GM19035 (cell line): ENCODE data around the gene TMEM161A.
"Not testable (repeated sequence)": the region's sequence is repeated elsewhere in the genome, so short reads cannot be mapped to it uniquely, and the experiment has no call there.

Experiments
- ATAC-seq: cut with Tn5 transposase; IDR thresholded peaks from one replicate; pipeline ENCODE4 v1.9.1; 2021; ENCODE audit not compliant: unreplicated experiment

The TMEM161A gene

DNA sequence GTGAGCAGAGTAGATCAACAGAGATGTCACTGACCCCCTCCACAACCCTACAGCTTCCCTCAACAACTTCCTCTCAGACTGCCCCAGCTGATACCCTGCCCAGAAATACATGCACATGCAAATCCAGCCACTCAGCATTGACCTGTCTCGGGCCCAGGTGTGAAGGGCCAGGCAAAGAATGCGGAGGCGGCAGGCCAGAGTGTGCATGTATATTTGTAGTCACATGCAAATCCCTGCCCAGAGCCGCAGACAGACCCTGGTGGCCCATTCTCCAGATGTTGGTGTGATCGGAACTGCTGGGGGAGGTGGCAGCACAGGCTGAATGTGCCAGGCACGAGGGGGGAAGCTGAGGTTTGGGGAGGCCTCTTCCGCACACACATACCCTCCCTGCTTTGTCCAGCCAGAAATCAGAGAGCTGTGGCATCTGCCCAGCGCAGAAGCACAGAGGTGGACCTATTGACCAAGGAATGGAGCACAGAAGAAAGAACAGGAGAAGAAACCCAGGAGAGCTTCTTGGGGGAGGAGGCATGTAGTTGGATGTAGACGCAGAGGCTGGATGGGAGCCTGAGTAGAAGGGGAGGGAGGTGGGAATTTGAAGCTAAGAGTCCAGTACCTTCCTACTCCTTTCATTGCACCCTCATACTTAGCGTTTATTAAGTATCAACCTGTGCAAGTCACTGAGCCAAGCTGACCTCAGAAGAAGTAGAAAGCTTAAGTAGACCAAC, 17.4 kb upstream of the TMEM161A start:
- ATAC-seq, result peak; percentile 84

- ATAC-seq, result no peak
These were observed 16.7 kb upstream of the TMEM161A start for GRCh38 chr19:19154768-19155494.

- no peak for ATAC-seq
These were observed 14.5 kb upstream of the TMEM161A start for GRCh38 chr19:19152668-19153384.

GRCh38 chr19:19151418-19151817, 13.1 kb upstream of the TMEM161A start:
- ATAC-seq, result no peak

- no peak for ATAC-seq
These were observed 11.2 kb upstream of the TMEM161A start for GRCh38 chr19:19149435-19149834.

DNA sequence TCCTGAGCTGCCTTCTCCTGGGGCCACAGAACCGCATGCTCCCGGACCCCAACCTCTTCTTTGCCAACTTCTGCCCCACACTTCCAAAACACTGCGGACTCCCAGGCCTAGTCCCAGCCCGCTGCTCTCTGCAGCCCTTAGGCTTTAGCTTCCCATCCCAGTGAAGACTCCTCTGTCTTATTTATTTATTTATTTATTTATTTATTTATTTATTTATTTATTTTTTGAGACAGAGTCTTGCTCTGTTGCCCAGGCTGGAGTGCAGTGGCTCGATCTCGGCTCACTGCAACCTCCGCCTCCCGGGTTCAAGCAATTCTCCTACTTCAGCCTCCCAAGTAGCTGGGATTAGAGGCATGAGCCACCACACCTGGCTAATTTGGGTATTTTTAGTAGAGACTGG, 10.2 kb upstream of the TMEM161A start:
- ATAC-seq, result not testable (repeated sequence)

- ATAC-seq, result no peak
These were observed 9.1 kb upstream of the TMEM161A start for GRCh38 chr19:19147344-19147743.

- no peak for ATAC-seq
These were observed 8.6 kb upstream of the TMEM161A start for GRCh38 chr19:19146865-19147264.

- no peak for ATAC-seq
These were observed 7.7 kb upstream of the TMEM161A start for GRCh38 chr19:19145684-19146608.

DNA sequence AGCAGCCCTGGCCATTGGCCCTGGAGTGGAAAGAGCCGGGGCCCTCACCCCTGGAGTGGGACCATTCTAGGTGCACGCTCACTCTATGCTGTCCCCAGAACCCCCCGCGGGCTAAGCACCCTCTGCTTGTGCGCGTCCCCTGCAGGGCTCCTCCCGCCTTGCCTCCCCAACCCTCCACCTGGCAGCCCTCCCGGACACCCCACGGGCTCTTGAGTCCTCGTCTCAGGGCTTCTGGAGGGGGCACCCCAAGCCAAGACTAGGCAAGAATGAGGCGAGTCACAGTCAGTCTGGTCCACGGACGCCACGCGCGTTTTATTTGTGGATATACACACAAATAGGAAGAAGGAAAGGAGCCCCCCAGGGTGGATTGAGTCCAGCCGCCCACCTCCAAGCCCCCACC, 7.0 kb upstream of the TMEM161A start:
- no peak for ATAC-seq

DNA sequence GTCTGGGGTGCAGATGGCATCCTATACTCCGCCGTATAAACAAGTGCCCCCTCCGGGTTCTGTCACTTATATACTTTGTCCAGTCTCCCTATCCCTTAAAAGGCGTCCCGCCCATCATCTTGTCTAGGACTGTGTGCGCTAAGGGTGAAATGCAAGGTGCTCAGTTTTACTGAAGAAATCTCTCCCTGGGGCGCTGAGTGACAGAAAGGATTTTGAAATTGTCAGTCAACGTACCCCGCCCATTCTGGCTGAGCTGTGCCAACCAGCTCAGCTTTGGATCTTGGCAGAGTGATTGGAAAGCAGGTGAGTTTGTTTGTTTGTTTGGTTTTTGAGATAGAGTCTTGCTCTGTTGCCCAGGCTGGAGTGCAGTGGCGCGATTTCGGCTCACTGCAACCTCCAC, 4.1 kb upstream of the TMEM161A start:
- ATAC-seq, result no peak

- ATAC-seq, result no peak
These were observed 2.2 kb upstream of the TMEM161A start for GRCh38 chr19:19140476-19140875.

DNA sequence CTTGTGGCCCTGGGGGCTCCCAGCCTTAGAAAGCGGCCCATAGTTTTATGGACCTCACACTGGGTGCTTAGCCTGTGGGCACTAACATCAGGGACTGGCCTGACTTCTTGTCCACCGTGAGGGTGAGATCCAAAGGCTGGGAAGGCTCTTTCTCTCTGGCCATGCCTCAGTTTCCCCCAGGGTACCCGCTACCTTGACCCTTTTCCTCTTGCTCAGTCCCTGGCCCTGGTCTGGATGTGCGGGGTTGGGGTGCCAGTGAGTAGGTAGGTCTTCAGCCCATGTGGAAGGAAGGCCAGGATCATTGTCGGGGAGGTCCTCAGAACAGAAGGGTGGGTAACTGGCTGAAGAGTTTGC, 1.6 kb upstream of the TMEM161A start:
- ATAC-seq, result no peak

GRCh38 chr19:19137556-19138108, 646 bp downstream of the TMEM161A start:
- ATAC-seq, result no peak

GRCh38 chr19:19135713-19136112, 2.6 kb downstream of the TMEM161A start:
- ATAC-seq, result not testable (repeated sequence)

GRCh38 chr19:19134687-19135158, 3.6 kb downstream of the TMEM161A start:
- no peak for ATAC-seq

DNA sequence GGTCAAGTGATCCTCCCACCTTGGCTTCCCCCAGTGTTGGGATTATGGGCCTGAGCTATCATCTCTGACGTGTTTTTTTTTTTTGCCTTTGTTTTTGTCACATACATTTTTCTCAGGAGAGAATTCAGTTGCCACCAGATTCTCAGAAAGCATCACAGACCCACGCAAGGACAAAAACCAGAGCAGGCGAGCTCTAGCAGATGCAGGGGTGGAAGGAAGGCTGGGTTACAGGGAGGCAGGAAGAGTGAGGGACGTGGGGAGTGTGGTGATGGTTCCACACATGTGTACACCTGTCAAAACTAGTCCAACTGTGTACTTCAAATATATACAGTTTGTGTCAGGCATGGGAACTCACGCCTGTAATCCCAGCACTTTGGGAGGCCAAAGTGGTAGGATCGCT, 4.3 kb downstream of the TMEM161A start:
- no peak for ATAC-seq

DNA sequence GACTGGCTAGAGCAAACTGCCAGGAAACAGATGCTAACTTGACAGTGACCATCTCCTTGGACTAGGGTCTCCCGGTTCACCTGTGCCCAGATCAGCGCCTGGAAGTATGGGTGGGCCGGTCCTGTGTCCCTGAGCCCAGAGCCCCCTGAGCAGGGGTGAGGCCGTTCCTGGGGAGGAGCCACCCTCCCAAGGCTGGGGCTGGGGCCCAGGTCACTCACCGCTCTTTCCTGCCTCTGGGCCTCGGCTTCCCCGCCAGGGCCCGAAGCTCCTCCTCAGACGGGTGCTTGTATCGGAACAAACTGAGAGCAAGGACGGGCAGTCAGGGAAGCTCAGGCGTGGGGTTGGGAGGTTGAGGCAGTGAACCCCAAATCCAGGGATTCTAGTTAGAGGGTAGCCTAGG, 5.4 kb downstream of the TMEM161A start:
- ATAC-seq, result no peak

- ATAC-seq, result no peak
These were observed 6.3 kb downstream of the TMEM161A start for GRCh38 chr19:19131989-19132388.

- ATAC-seq, result no peak
These were observed 12.2 kb downstream of the TMEM161A start for GRCh38 chr19:19126102-19126501.

DNA sequence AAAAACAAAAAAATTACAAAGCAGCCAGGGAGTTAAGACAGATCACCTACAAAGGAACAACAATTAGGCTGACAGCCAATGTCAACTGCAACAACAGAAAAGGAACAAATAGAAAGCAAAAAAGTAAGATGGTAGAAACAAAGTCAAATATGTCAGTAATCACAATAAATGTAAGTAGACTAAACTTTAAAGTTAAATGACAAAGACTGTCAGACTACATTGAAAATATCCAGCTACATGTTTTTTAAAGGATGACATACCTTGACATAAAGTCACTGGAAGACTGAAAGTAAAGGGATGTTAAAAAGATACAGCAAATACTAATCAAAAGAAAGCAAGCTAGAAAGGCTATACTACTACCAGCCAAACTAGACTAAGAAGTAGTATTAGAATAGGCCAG, 14.9 kb downstream of the TMEM161A start:
- ATAC-seq, result no peak
